AG04450 (cell line): ENCODE measurements around the gene BPIFA3. TPM values are rescaled to one million over a fixed set of nuclear protein-coding genes. Genes with fewer than 3 reads are reported as not detected.
A peak's percentile ranks its signal among the peaks of the same experiment; 100 is the strongest.

Experiments used
- CTCF ChIA-PET: fragments of 300-600, 350-600 bp; formaldehyde crosslinking; extraction: SDS; loops from one replicate; lab custom pipeline; 2022; ENCODE audit warnings: antibody characterized with exemption, inconsistent platforms; lab: Charles Lee
- POLR2A ChIA-PET: fragments of 350-600 bp; formaldehyde crosslinking; extraction: SDS; loops from one replicate; lab custom pipeline; 2021; ENCODE audit warnings: antibody characterized with exemption, inconsistent platforms; lab: Yijun Ruan, JAX
- DNase-seq: peaks from one replicate; pipeline ENCODE4 v3.0.0-alpha.2; 2011; ENCODE audit warnings: low read depth, low spot score
- H3K27ac ChIP-seq: one replicate; pipeline ENCODE4 v1.5.1; 2012; ENCODE audit warnings: low read depth, low read length, control low read depth
- H3K27me3 ChIP-seq: one replicate; pipeline ENCODE4 v1.6.0; 2012; ENCODE audit warnings: low read length; ENCODE audit not compliant: control insufficient read depth, insufficient read depth
- H3K4me3 ChIP-seq: 2 replicates; pipeline ENCODE4 v1.5.1; 2011; ENCODE audit warnings: mild to moderate bottlenecking, low read depth, low read length, control low read depth
- H3K9me3 ChIP-seq: 2 replicates; pipeline ENCODE4 v1.5.1; 2012; ENCODE audit warnings: low read length; ENCODE audit not compliant: control insufficient read depth, insufficient read depth
- CTCF ChIP-seq: IDR thresholded peaks from 2 replicates; pipeline ENCODE4 v1.5.1; 2011; ENCODE audit warnings: low read depth, low read length, control low read depth, inconsistent platforms
- polyA minus RNA-seq: library from RNA; depleted of rRNA, polyadenylated mRNA; stranded (reverse); fragments of >200 nt; gene quantifications from 2 replicates; pipeline ENCODE4 v1.2.3, GENCODE V29; 2011; rRNA and poly(A)+ RNA removed
- polyA plus RNA-seq: library from polyadenylated mRNA; depleted of rRNA; stranded (reverse); fragments of >200 nt; gene quantifications from 2 replicates; pipeline ENCODE4 v1.2.3, GENCODE V29; 2011; rRNA removed

BPIFA3 gene
- polyA plus RNA-seq (not detected in 2 replicates), polyA minus RNA-seq (not detected in 2 replicates)

- CTCF ChIA-PET = no interaction called here
- no peaks in the 10 kb centered on the region for H3K9me3 ChIP-seq
- TF ChIP-seq CTCF = no peak
- H3K4me3 ChIP-seq = no peak within 1 kb of the TSS
- POLR2A ChIA-PET = no interaction called here
- no peak within 1 kb of the TSS for H3K27ac ChIP-seq
- DNase-seq = no peak
- H3K27me3 ChIP-seq = no peaks in the 10 kb centered on the region
These were observed at the start of gene BPIFA3 for GRCh38 chr20:33217052-33217451. BPIFA3 (plus strand) TSS chr20:33217352; CDS start chr20:33217537, 185 bp downstream.

- no peak within 1 kb of the TSS for H3K27ac ChIP-seq
- H3K27me3 ChIP-seq = peaks cover 3% of the 10 kb centered on the region
- no peak for TF ChIP-seq CTCF
- ChIA-PET CTCF (no interaction called here), POLR2A (no interaction called here)
- H3K9me3 ChIP-seq = peaks cover 12% of the 10 kb centered on the region
- no peak for DNase-seq
- no peak within 1 kb of the TSS for H3K4me3 ChIP-seq
These were observed 49.3 kb upstream of the BPIFA3 start, which contains the start of gene BPIFA2 for GRCh38 chr20:33167859-33168258. BPIFA2 (plus strand) TSS chr20:33168159; CDS start chr20:33169146, 987 bp downstream.

GRCh38 chr20:33169176-33169794 lies 47.9 kb upstream of the BPIFA3 start:
- CTCF ChIA-PET = interaction anchor here (0.6 kb wide), 1 partner anchor 12 kb away, joined by 3 read pairs; no protein-coding TSS in a partner anchor

GRCh38 chr20:33172781-33173180 lies 44.4 kb upstream of the BPIFA3 start:
- H3K4me3 ChIP-seq = no peak overlapping the region
- H3K27me3 ChIP-seq = no peaks in the 10 kb centered on the region
- ChIA-PET POLR2A (no interaction called here), CTCF (no interaction called here)
- H3K27ac ChIP-seq = no peak overlapping the region
- H3K9me3 ChIP-seq = peaks cover 8% of the 10 kb centered on the region; the same call in 1 of the 2 replicates
- no peak for TF ChIP-seq CTCF
- DNase-seq = no peak

More at GRCh38 chr20:33169176-33169794, 47.9 kb upstream of the BPIFA3 start:
- Histone ChIP-seq H3K4me3 (no peak overlapping the region), H3K27me3 (no peaks in the 10 kb centered on the region), H3K27ac (no peak overlapping the region), H3K9me3 (peaks cover 12% of the 10 kb centered on the region)
- DNase-seq = no peak
- peak; percentile 45 for TF ChIP-seq CTCF
- POLR2A ChIA-PET = no interaction called here

- ChIA-PET POLR2A (no interaction called here), CTCF (interaction anchor here (0.6 kb wide), 1 partner anchor 18 kb away, joined by 3 read pairs; no protein-coding TSS in a partner anchor)
- TF ChIP-seq CTCF = no peak
- Histone ChIP-seq H3K27ac (no peak overlapping the region), H3K9me3 (no peaks in the 10 kb centered on the region), H3K4me3 (no peak overlapping the region), H3K27me3 (no peaks in the 10 kb centered on the region)
- no peak for DNase-seq
These were observed 42.0 kb upstream of the BPIFA3 start for GRCh38 chr20:33175123-33175522.
